Mesenchymal stem cell (in vitro differentiated cells and primary cell): ENCODE measurements around the gene FAM184A.

Experiments
- DNase-seq: peaks from one replicate; pipeline ENCODE4 v3.0.0-alpha.2; 2013
- H2AFZ ChIP-seq: one replicate; pipeline ENCODE4 v1.6.1; 2013; ENCODE audit warnings: low read depth, mild to moderate bottlenecking, control low read depth, inconsistent platforms, low read length, moderate library complexity
- H2AK5ac ChIP-seq: 2 replicates; pipeline ENCODE4 v1.6.1; 2013; ENCODE audit warnings: low read length, moderate library complexity, mild to moderate bottlenecking, inconsistent platforms; ENCODE audit not compliant: severe bottlenecking
- H2BK120ac ChIP-seq: one replicate; pipeline ENCODE4 v1.6.1; 2013; ENCODE audit warnings: low read depth, mild to moderate bottlenecking, inconsistent platforms, low read length, moderate library complexity
- H2BK12ac ChIP-seq, 2 experiments: one replicate each; pipeline ENCODE4 v1.6.1; 2013; ENCODE audit warnings: inconsistent platforms in 2 of 2, low read length in 2 of 2, mild to moderate bottlenecking in 2 of 2, moderate library complexity in 2 of 2, control low read depth in 1 of 2
- H2BK15ac ChIP-seq: one replicate; pipeline ENCODE4 v1.6.1; 2013; ENCODE audit warnings: mild to moderate bottlenecking, low read depth, inconsistent platforms; ENCODE audit not compliant: poor library complexity, severe bottlenecking
- H2BK5ac ChIP-seq: 2 replicates; pipeline ENCODE4 v1.6.1; 2013; ENCODE audit warnings: low read depth, mild to moderate bottlenecking, low read length, control low read depth, inconsistent platforms; ENCODE audit not compliant: poor library complexity, severe bottlenecking
- H3K14ac ChIP-seq, 2 experiments: one replicate each; pipeline ENCODE4 v1.6.1; 2013; ENCODE audit warnings: inconsistent platforms in 2 of 2, low read length in 2 of 2, control low read depth in 1 of 2, mild to moderate bottlenecking in 1 of 2, moderate library complexity in 1 of 2
- H3K18ac ChIP-seq, 2 experiments: one replicate each; pipeline ENCODE4 v1.6.1; 2013; ENCODE audit warnings: inconsistent platforms in 2 of 2, low read length in 2 of 2, control low read depth in 1 of 2, low read depth in 1 of 2, mild to moderate bottlenecking in 1 of 2
- H3K23ac ChIP-seq, 2 experiments: one replicate each; pipeline ENCODE4 v1.6.1; 2013; ENCODE audit warnings: inconsistent platforms in 2 of 2, low read length in 2 of 2, mild to moderate bottlenecking in 2 of 2, moderate library complexity in 2 of 2, control low read depth in 1 of 2
- H3K27ac ChIP-seq: 2 replicates; pipeline ENCODE4 v1.5.1; 2013; ENCODE audit warnings: mild to moderate bottlenecking, moderate library complexity, low read length, control low read depth, inconsistent platforms; ENCODE audit not compliant: poor library complexity, severe bottlenecking
- H3K27me3 ChIP-seq, 2 experiments: 2 replicates each; pipeline versions ENCODE4 v1.6.1 to v1.7.0; 2013; ENCODE audit warnings: low read length in 2 of 2, mild to moderate bottlenecking in 2 of 2, moderate library complexity in 2 of 2, control low read depth in 1 of 2, inconsistent platforms in 1 of 2; ENCODE audit not compliant: control insufficient read depth in 1 of 2, insufficient read depth in 1 of 2
- H3K36me3 ChIP-seq, 2 experiments: 2 replicates each; pipeline versions ENCODE4 v1.6.1 to v1.7.0; 2013; ENCODE audit warnings: low read length in 2 of 2, control low read depth in 1 of 2, inconsistent platforms in 1 of 2, low read depth in 1 of 2, mild to moderate bottlenecking in 1 of 2; ENCODE audit not compliant: insufficient read depth in 2 of 2, control insufficient read depth in 1 of 2
- H3K4ac ChIP-seq, 2 experiments: one replicate each; pipeline ENCODE4 v1.6.1; 2013; ENCODE audit warnings: inconsistent platforms in 2 of 2, low read length in 2 of 2, mild to moderate bottlenecking in 2 of 2, moderate library complexity in 2 of 2, control low read depth in 1 of 2, low read depth in 1 of 2
- H3K4me1 ChIP-seq: 2 replicates; pipeline ENCODE4 v1.6.1; 2013; ENCODE audit warnings: low read depth, low read length, control low read depth; ENCODE audit not compliant: control insufficient read depth, insufficient read depth
- H3K4me2 ChIP-seq: 2 replicates; pipeline ENCODE4 v1.6.1; 2013; ENCODE audit warnings: low read length, mild to moderate bottlenecking, inconsistent platforms; ENCODE audit not compliant: poor library complexity, severe bottlenecking
- H3K4me3 ChIP-seq, 2 experiments: 2 replicates each; pipeline versions ENCODE4 v1.5.1 to v1.7.0; 2013; ENCODE audit warnings: low read length in 2 of 2, mild to moderate bottlenecking in 2 of 2, control low read depth in 1 of 2, low read depth in 1 of 2; ENCODE audit not compliant: insufficient read depth in 1 of 2
- H3K79me1 ChIP-seq: replicated peaks from 2 replicates; pipeline ENCODE4 v1.6.1; 2013; ENCODE audit warnings: mild to moderate bottlenecking, control low read depth, low read length, inconsistent platforms; ENCODE audit not compliant: poor library complexity, severe bottlenecking
- H3K9ac ChIP-seq: 2 replicates; pipeline ENCODE4 v1.7.0; 2013; ENCODE audit warnings: mild to moderate bottlenecking, low read length, moderate library complexity
- H3K9me3 ChIP-seq: 2 replicates; pipeline ENCODE4 v1.7.0; 2013; ENCODE audit warnings: mild to moderate bottlenecking, low read length; ENCODE audit not compliant: control insufficient read depth
- H4K8ac ChIP-seq: one replicate; pipeline ENCODE4 v1.6.1; 2013; ENCODE audit warnings: inconsistent platforms, mild to moderate bottlenecking, low read length, moderate library complexity
- H4K91ac ChIP-seq: one replicate; pipeline ENCODE4 v1.6.1; 2013; ENCODE audit warnings: mild to moderate bottlenecking, low read length, inconsistent platforms
- WGBS: methylation state at CpG from one replicate; pipeline ENCODE4 v1.1.7; 2013; ENCODE audit warnings: mixed read lengths; 5-methylcytosine and 5-hydroxymethylcytosine counted together

The FAM184A gene

DNA sequence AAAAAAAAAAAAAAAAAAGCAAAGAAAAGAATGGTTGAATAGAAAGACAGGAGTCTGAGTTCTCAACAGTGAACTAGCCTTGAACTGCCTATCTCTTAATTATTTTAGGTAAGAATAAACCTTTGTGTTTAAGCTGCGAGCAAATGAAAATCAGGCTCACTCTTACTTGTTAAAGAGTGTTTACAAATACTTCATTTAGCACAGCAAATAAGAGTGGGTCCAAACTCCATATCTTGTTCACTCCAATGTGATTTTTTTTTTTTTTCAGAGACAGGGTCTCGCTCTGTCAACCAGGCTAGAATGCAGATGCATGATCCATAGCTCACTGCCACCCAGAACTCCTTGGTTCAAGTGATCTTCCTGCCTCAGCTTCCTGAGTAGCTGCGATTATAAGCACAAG, 155.4 kb downstream of the FAM184A start:
- no peak overlapping the region for H3K4me2 ChIP-seq

DNA sequence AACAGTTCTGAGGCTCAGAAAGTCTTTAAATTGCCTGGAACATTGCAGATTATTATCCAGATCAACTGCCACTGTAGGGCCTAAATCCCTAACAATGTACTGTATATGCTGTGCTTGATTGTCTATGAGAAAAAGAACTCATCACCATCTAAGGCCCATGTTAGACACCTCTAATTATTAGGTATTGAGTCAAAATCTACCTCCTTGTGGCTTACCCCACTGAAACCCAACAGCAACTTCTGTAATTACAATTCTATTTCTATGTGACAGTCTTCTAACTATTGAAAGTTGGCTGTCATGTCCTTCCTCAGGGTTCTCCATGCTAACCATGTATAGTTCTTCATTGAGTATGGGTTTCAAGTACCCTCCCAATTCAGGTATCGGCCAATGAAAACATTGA, 157.4 kb downstream of the FAM184A start:
- Histone ChIP-seq H4K91ac (no peak overlapping the region), H3K4me2 (no peak overlapping the region), H3K4ac (no peak overlapping the region), H3K14ac (no peak overlapping the region), H3K27ac (no peak overlapping the region), H3K23ac (no peak overlapping the region), H2AK5ac (no peak overlapping the region), H3K4me1 (no peaks in the 10 kb centered on the region), H2BK120ac (no peak overlapping the region), H3K36me3 (peaks cover 12 to 76% of the 10 kb centered on the region in 2 experiments), H3K9ac (no peak overlapping the region), H2AFZ (no peak overlapping the region), H3K27me3 (no peaks in the 10 kb centered on the region), H2BK12ac (no peak overlapping the region), H3K9me3 (no peaks in the 10 kb centered on the region), H4K8ac (no peak overlapping the region), H3K18ac (no peak overlapping the region), H3K4me3 (no peak overlapping the region), H3K79me1 (peaks cover 8% of the 10 kb centered on the region), H2BK5ac (no peak overlapping the region), H2BK15ac (no peak overlapping the region)
- WGBS: 97% methylated on average over 1 of the region's 1 CpG
- no peak for DNase-seq

More for the DNA sequence above, 155.4 kb downstream of the FAM184A start:
- Histone ChIP-seq H3K4ac (no peak overlapping the region), H4K91ac (no peak overlapping the region), H2BK5ac (no peak overlapping the region), H3K9ac (no peak overlapping the region), H2BK15ac (no peak overlapping the region), H3K23ac (no peak overlapping the region), H3K36me3 (peaks cover 15 to 71% of the 10 kb centered on the region in 2 experiments), H3K4me1 (no peaks in the 10 kb centered on the region), H3K18ac (no peak overlapping the region), H3K9me3 (no peaks in the 10 kb centered on the region), H2BK120ac (no peak overlapping the region), H4K8ac (no peak overlapping the region), H2AFZ (no peak overlapping the region), H3K4me3 (no peak overlapping the region), H2BK12ac (no peak overlapping the region), H3K27ac (no peak overlapping the region), H3K14ac (no peak overlapping the region), H3K27me3 (no peaks in the 10 kb centered on the region), H2AK5ac (no peak overlapping the region), H3K79me1 (peaks cover 8% of the 10 kb centered on the region)
- WGBS: 100% methylated on average over 3 of the region's 3 CpGs
- DNase-seq: no peak

DNA sequence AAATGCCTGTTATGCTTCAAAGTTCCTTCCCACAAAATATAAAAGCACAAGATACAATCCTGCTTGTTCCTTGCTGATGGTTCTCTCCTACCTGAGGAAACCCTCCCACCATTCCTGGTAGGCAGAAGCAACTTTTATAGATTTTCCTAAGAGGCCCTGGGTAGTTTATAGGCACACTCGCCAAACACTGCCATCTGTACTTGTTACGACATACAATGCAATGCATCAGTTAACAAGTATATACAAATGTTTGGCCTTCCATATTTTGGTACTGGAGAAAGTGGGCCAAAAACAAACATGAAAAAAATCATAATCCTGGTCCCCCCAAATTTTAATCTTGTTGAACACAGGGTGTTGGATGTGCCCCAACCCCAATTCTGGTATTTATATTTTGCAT, 160.1 kb downstream of the FAM184A start:
- Histone ChIP-seq H3K4ac (no peak overlapping the region), H2BK15ac (no peak overlapping the region), H3K36me3 (peaks cover 9 to 76% of the 10 kb centered on the region in 2 experiments), H3K4me3 (no peak overlapping the region), H4K8ac (no peak overlapping the region), H2BK120ac (no peak overlapping the region), H3K27me3 (no peaks in the 10 kb centered on the region), H2AK5ac (no peak overlapping the region), H2BK12ac (no peak overlapping the region), H2BK5ac (no peak overlapping the region), H3K23ac (no peak overlapping the region), H2AFZ (no peak overlapping the region), H3K14ac (no peak overlapping the region), H3K79me1 (peaks cover 8% of the 10 kb centered on the region), H3K27ac (peak overlapping the region; percentile 58), H3K4me2 (no peak overlapping the region), H4K91ac (no peak overlapping the region), H3K9me3 (no peaks in the 10 kb centered on the region), H3K4me1 (peaks cover 2% of the 10 kb centered on the region), H3K9ac (no peak overlapping the region), H3K18ac (no peak overlapping the region)
- WGBS: 69% methylated on average over 2 of the region's 2 CpGs
- DNase-seq: no peak

DNA sequence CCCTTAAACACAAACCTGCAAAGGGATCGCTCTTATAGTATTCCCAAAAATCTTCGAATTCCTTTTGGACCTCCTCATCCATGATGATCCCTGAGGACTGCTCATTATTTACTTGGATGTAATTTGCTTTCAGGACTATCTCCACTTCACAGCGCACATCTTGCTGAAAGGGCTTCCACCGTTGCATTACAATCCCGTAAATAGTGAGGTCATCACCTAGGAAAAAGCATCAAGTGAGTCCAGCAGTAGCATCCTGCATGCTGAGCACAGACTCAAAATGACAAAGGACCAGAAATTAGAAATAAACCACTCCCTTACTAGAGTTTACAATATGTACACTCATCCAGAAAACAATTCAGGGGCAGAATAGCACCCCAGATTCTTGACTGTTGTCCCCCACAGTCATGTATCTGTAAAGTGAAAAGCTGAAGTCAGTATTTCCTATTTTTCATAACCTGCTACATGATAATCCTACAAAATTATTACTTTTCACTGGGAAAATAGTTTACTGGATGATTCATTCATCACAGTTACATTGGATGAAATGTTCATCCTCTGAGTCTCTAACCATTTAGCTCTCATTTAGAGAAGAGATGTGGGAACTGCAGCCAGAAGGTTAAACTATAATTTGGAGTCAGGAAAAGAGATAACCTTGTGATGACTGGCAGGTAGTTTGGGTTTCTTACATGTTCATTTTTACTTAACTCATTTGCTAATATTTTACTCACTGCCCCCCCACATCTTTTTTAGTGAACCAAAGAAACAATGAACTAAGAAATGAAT, 160.7 kb downstream of the FAM184A start:
- Histone ChIP-seq H3K9me3 (no peaks in the 10 kb centered on the region), H3K14ac (no peak overlapping the region), H3K4me1 (peaks cover 2% of the 10 kb centered on the region), H3K27ac (peak overlapping the region; percentile 6), H3K4me3 (no peak overlapping the region), H3K18ac (no peak overlapping the region), H3K36me3 (peaks cover 9 to 78% of the 10 kb centered on the region in 2 experiments), H2BK15ac (no peak overlapping the region), H3K23ac (no peak overlapping the region), H2AK5ac (no peak overlapping the region), H3K4me2 (no peak overlapping the region), H2BK5ac (no peak overlapping the region), H3K79me1 (peaks cover 10% of the 10 kb centered on the region), H2BK120ac (no peak overlapping the region), H3K4ac (no peak overlapping the region), H2AFZ (no peak overlapping the region), H2BK12ac (no peak overlapping the region), H3K27me3 (no peaks in the 10 kb centered on the region), H3K9ac (no peak overlapping the region), H4K8ac (no peak overlapping the region), H4K91ac (no peak overlapping the region)
- WGBS: 88% methylated on average over 5 of the region's 5 CpGs
- no peak for DNase-seq
